GM12892 (cell line): ENCODE results near the gene ADD1.
A peak's percentile ranks its signal among the peaks of the same experiment; 100 is the strongest.

ENCODE experiments used
- POLR2A ChIP-seq: IDR thresholded peaks from 2 replicates; pipeline ENCODE4 v1.6.1; 2011; ENCODE audit warnings: low read depth, low read length, control low read depth
- POLR2AphosphoS5 ChIP-seq: IDR thresholded peaks from 2 replicates; pipeline ENCODE4 v1.6.1; 2011; ENCODE audit warnings: low read depth, low read length, control low read depth
- TAF1 ChIP-seq: IDR thresholded peaks from 2 replicates; pipeline ENCODE4 v1.6.1; 2011; ENCODE audit warnings: low read depth, mild to moderate bottlenecking, control low read depth, low read length, borderline replicate concordance

DNA sequence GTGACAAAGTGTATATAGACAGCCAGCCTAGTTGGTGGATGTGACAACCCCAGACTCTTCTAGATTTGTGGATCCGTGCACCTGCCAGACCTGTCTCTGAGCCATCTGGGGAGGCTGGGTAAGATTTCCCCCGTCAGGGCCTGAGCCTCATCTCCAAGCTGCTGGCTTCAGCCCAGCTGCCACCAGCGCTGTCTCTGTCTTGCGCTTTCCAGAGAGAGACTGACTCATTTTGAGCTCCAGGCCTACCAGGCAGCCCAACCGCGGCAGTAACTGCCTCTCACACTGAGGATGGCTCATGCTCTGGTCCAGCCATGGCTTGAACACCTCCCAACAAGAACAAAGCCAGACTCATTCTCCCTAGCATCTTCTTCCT is 93.1 kb downstream of the ADD1 start:
- TF ChIP-seq TAF1, result no peak
- no peak; the same call in 1 of the 2 replicates for TF ChIP-seq POLR2AphosphoS5
- TF ChIP-seq POLR2A, result peak; percentile 11; the same call in 1 of the 2 replicates
